H1 (cell line): Measurements from ENCODE around the gene VWA7. TPM values are rescaled to one million over a fixed set of nuclear protein-coding genes. Genes with fewer than 3 reads are reported as not detected.

Experiments
- CBX5 ChIP-seq: fragments of 300-800, 300-1000 bp; sonication (generic); IDR thresholded peaks from 2 replicates; pipeline ENCODE4 v1.7.1; 2016; ENCODE audit warnings: antibody characterized with exemption, low read length, low read depth
- CHD2 ChIP-seq: IDR thresholded peaks from 2 replicates; pipeline ENCODE4 v1.6.1; 2012; ENCODE audit warnings: low read length, improper control_type of control experiment
- EZH2 ChIP-seq: fragments of 200-600 bp; sonication (generic); IDR thresholded peaks from 2 replicates; pipeline ENCODE4 v1.7.1; 2012; ENCODE audit warnings: low read depth, mild to moderate bottlenecking, moderate library complexity, low read length, inconsistent platforms; ENCODE audit not compliant: severe bottlenecking
- GTF2F1 ChIP-seq: IDR thresholded peaks from 2 replicates; pipeline ENCODE4 v1.6.1; 2012; ENCODE audit warnings: low read depth, low read length, improper control_type of control experiment, borderline replicate concordance
- NANOG ChIP-seq: IDR thresholded peaks from 2 replicates; pipeline ENCODE4 v1.6.1; 2011; ENCODE audit warnings: low read length, low read depth, mild to moderate bottlenecking, inconsistent platforms; ENCODE audit not compliant: insufficient read depth, poor library complexity, severe bottlenecking
- POLR2A ChIP-seq, 2 experiments: IDR thresholded peaks; 1 replicate in 1 of 2; 2 replicates in 1 of 2; pipeline ENCODE4 v1.6.1; 2011; ENCODE audit warnings: low read depth in 2 of 2, low read length in 2 of 2, mild to moderate bottlenecking in 2 of 2; ENCODE audit errors: control extremely low read depth in 1 of 2
- POLR2AphosphoS5 ChIP-seq: IDR thresholded peaks from 2 replicates; pipeline ENCODE4 v1.6.1; 2011; ENCODE audit warnings: low read depth, low read length
- RNF2 ChIP-seq: fragments of 200-900, 300-1000 bp; sonication (generic); IDR thresholded peaks from 2 replicates; pipeline ENCODE4 v1.7.1; 2016; ENCODE audit warnings: borderline replicate concordance, low read depth, mild to moderate bottlenecking, antibody characterized with exemption, low read length; ENCODE audit not compliant: poor library complexity, severe bottlenecking; ENCODE audit errors: missing control alignments
- RXRA ChIP-seq: IDR thresholded peaks from 2 replicates; pipeline ENCODE4 v1.6.1; 2011; ENCODE audit warnings: low read depth, mild to moderate bottlenecking, low read length, moderate library complexity; ENCODE audit not compliant: insufficient read depth
- TBP ChIP-seq: IDR thresholded peaks from 2 replicates; pipeline ENCODE4 v1.6.1; 2011; ENCODE audit warnings: low read depth, low read length, improper control_type of control experiment
- polyA plus RNA-seq, 7 experiments: library from polyadenylated mRNA; depleted of rRNA in 3 of 7; stranded (reverse) in 5 of 7; unstranded in 2 of 7; fragments of >200 nt in 5 of 7; fragments of 200-250 nt in 2 of 7; gene quantifications; 1 replicate in 5 of 7; 2 replicates in 1 of 7; 4 replicates in 1 of 7; pipeline versions ENCODE4 v1.2.1 to v1.2.3, GENCODE V29; 2011 to 2013; ENCODE audit warnings: missing spikeins in 2 of 7, mixed read lengths in 2 of 7
- total RNA-seq: library from RNA; stranded (reverse); fragmentation: NEBNext Ultra II Directional; extraction: Animal tissue kit (Norgen Biotek cat#: 25700); gene quantifications from 2 replicates; pipeline ENCODE4 v1.2.1, GENCODE V29; 2021
- TF ChIP-seq, protein P1 (sequence below): IDR thresholded peaks from 2 replicates; pipeline ENCODE4 v1.6.1; 2011; ENCODE audit warnings: low read depth, mild to moderate bottlenecking, low read length; ENCODE audit not compliant: insufficient read depth

Gene VWA7
- total and polyA plus RNA-seq, 2 of the 8 experiments (the other 6 are each of a cell fraction or from before 2014, with no cell fraction given), result 0.82 to 2.1 TPM

DNA sequence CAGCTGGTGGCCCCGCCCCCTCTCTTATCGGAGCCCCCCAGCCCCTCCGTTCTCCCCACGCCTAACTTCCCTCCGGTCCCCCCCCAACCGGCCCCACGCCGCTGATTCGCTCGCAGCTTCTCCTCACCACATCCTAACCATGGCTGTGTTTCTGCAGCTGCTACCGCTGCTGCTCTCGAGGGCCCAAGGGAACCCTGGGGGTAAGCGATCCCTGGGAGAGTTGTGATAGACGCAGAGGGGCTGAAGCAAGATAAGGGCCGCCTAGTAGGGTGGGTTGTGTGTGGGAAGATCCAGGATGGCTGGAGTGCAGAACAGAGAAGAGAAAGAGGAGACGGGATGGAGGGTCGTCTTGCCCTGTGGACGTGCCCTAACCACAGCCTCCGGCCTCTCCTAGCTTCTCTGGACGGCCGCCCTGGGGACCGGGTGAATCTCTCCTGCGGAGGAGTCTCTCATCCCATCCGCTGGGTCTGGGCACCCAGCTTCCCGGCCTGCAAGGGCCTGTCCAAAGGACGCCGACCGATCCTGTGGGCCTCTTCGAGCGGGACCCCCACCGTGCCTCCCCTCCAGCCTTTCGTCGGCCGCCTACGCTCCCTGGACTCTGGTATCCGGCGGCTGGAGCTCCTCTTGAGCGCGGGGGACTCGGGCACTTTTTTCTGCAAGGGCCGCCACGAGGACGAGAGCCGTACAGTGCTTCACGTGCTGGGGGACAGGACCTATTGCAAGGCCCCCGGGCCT lies 53.7 kb downstream of the VWA7 start, which contains the start of gene MPIG6B (continued):
- no peak for TF ChIP-seq RXRA
- TF ChIP-seq NANOG, result no peak
- TF ChIP-seq POLR2A (IDR thresholded peaks at IDR 0.05; ENCODE audit: control extremely low read depth in 1 of 2, low read depth in 2 of 2, low read length in 2 of 2), result no peak
- TF ChIP-seq CHD2, result no peak
- no peak for TF ChIP-seq TBP
- TF ChIP-seq EZH2, result no peak
- TF ChIP-seq CBX5, result no peak
- TF ChIP-seq GTF2F1, result no peak
- no peak for TF ChIP-seq POLR2AphosphoS5
- TF ChIP-seq RNF2, result no peak
- TF ChIP-seq, protein P1, sequence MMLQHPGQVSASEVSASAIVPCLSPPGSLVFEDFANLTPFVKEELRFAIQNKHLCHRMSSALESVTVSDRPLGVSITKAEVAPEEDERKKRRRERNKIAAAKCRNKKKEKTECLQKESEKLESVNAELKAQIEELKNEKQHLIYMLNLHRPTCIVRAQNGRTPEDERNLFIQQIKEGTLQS, result no peak
